ENCODE data around the gene HORMAD2.

HORMAD2 gene

DNA sequence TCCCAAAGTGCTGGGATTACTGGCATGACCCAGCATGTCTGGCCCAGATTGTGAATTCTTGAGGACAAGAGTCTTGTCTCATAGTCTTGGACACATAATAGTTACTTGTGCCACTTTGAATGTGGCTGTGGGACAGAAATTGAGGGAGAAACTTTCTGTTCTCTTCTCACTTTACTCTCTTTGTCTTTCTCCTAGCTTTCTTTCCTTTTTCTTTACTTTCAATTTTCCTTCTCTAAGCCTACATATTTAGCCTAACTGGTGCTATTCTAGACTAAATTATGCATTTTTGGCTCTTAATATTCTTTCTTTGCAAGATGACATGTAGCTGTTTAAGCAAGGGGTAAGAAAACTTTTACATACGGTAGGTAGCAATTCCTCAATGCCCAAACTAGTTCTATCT lies 33.2 kb downstream of the HORMAD2 start:
- DNase-seq, result no peak

DNA sequence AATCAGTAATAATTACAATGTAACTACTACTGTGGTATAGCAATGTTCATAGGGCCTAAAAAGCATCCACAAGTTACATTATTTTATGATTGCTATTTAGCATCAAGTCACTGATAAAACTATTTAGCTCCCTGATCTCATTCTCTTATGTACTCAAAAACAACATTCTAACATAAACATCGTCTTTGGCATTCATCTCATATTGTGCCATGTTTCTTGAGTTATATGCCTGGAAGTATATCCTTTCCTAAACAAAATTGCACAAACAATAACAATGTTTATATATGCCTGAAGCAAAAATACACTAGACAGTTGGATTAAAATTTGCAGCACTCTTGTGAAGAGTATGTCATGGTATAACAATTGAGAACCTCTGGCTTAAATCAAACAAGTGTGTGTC lies 34.1 kb downstream of the HORMAD2 start:
- no peak for DNase-seq

- DNase-seq, result no peak
Observed at GRCh38 chr22:30115705-30116104, 35.4 kb downstream of the HORMAD2 start.

DNA sequence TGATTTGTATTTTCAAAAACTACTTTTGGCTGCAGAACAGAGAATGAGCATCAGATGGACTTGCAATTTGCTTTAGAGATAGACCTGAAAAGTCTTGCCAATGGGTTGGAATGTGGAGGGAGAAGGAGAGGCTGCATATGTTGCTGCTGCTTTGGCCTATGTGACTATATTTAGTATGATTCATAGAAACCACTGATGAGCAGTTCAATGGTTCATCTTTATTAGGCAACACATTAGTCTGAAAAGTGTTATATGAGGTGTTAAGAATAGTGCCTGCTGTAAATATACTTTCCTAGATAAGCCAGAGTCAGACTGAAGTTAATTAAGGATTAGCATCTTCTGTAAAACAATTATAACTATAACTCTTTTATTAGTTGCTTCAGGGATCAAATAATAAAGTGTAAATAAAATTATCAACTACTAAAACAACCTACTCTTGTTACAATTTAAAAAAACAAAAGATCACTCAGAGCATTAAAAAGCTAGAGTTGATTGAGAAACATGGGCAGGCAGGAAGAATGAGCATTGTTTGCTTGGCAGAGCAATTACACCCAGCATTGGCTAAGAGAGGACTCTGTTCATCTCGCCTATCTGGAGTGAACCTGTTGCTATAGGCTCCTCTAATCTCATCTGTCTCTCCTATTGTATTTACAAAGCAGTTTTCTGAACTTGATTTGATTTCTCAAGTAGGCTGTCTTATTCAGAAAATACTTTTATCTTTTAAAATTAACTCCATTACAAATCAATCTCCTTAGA lies 36.3 kb downstream of the HORMAD2 start:
- no peak for DNase-seq

DNA sequence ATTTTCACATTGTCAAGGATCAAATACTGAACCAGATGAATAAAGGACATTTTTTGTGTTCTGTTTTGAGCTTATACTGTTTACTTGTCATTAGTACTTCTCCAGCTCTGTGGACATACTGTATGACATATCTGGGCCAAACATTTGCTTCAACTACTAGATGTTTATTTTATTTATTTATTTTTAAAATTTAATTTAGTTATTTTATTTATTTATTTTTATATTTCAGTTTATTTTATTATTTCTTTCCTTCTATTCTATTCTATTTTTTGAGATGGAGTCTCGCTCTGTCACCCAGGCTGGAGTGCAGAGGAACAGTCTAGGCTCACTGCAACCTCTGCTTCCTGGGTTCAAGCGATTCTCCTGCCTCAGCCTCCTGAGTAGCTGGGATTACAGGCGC lies 37.0 kb downstream of the HORMAD2 start:
- no peak for DNase-seq

DNA sequence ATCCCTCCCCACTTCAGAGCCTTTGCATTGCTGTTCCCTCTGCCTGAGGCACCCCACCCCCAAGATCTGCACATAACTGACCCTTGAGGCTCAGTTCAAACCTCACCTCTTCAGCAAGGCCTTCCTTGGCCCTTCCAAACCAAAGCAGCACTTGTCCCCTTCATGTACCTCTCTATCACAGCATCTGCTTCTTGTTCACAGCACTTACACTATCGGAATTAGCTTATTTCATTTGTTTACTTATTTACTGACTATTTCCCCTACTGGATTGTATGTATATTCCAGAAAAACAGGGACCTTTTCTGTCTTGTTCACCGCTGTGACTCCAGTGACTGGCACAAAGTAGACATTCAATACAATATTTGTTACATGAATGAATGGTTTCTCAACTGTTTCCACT lies 38.0 kb downstream of the HORMAD2 start:
- DNase-seq, result no peak

- DNase-seq, result no peak
Observed at GRCh38 chr22:30121960-30122359, 41.7 kb downstream of the HORMAD2 start.

GRCh38 chr22:30123463-30123862 lies 43.2 kb downstream of the HORMAD2 start:
- no peak for DNase-seq

GRCh38 chr22:30127749-30128166 lies 47.5 kb downstream of the HORMAD2 start:
- no peak for DNase-seq

GRCh38 chr22:30128511-30128910 lies 48.2 kb downstream of the HORMAD2 start:
- DNase-seq, result no peak

- no peak for DNase-seq
Observed at GRCh38 chr22:30129636-30130035, 49.4 kb downstream of the HORMAD2 start.

DNA sequence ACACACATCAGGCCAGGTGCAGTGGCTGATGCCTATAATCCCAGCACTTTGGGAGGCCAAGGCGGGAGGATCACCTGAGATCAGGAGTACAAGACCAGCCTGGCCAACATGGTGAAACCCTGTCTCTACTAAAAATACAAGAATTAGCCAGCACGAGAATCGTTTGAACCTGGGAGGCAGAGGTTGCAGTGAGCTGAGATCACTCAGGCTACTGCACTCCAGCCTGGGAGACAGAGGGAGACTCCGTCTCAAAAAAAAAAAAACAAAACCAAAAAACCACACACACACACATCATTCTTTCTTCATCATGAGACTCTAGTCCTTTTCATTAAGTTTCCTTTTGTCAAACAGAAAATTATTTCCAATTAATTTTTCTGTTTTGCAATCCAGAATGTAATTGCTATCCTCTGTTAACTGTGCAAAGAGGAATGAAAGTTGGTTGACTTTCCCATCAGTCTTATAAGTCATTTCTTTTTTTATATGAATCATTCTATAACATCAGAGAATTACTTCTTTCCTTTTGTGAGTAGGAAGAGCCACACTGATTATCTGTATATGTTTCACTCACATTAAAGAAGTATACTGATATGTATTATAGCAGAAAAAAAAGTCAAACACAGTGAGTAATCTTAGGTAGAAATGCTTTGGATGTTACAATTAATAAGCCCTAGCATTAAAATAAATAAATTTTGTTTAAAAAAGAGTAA lies 52.2 kb downstream of the HORMAD2 start:
- no peak for DNase-seq

GRCh38 chr22:30140414-30140813 lies 60.1 kb downstream of the HORMAD2 start:
- no peak for DNase-seq

DNA sequence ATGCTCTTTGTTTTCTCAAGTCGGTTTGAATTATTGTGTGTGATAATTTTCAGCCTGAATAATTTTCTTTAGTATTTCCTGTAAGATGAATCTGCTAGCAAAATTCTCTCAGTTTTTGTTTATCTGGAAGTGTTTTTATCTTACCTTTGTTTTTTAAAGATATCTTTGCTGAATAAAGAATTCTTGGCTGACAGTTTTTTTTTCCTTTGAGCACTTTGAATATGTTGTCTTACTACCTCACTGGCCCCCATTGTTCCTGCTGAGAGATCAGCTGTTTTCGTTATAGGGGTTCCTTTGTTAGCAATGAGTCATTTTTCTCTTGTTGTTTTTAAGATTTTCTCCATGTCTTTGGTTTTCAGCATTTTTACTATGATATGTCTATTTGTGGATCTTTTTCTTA lies 63.0 kb downstream of the HORMAD2 start:
- no peak for DNase-seq

DNA sequence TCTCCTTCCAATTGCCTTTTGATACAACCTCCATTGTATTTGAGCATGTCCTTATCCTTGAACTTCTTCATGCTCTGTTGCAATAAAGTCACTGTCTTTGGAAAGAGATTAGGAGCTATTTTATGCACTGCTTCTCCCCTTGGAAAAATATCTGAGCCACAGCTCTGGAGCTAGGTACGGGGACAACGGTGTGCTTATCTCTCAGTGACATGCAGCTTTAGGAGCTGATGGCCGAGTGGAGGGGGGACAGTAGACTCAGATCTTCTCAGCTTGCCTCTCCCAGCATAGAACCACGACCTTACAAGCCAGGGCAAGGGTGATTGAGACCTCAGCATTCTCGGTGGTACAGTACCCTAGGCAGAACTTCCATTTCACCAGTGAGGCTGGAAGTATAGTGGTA lies 64.1 kb downstream of the HORMAD2 start:
- DNase-seq, result no peak

DNA sequence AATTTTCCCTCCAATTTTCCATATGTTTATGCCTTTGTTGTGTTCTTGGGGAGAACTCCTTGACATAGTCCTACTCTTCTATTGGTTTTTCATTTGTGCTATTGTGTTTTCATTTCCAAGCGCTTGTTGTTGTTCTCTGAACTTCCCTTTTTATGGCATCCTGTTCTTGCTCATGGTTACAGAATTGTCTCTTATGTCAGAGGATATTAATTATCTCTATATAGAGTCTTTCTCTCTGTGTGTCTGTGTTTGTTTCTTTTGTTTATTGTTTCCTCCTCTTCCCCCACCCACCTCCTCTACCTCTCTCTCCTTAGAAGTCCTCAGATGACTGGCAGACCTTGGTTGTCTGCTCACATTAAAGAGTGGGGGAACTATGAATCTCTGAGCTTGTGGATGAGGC lies 69.9 kb downstream of the HORMAD2 start:
- DNase-seq, result no peak

GRCh38 chr22:30158277-30158676 lies 78.0 kb downstream of the HORMAD2 start:
- no peak for DNase-seq

DNA sequence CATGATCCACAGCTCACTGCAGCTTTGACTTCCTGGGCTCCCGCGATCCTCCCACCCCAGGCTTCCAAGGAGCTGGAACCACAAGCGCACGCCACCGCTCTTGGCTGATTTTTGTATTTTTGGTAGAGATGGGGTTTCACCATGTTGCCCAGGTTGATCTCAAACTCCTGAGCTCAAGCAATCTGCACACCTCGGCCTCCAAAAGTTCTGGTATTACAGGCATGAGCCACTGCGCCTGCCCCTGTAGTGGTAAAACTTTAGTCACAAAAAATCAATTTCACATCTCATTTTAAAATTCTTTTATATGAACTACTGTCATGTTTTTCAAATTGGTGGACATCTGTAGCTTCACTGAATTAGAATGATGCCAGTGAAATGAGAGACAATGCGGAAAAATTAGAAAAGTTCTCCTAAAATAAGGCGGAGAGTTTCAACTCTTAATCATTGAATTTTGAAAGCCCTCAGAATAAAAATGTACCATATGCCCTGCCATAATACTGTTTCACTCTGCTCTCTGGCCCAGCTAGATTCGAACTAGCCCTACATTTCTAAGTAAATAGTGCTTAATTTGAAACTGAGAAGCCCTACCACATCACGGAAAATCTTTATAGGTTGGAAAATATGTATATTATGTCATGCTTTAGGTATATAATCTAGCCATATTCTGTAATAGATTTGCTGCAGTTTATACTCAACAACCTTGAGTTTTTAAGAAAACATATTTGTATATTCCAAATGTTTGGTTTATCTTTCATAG lies 78.7 kb downstream of the HORMAD2 start:
- no peak for DNase-seq

DNA sequence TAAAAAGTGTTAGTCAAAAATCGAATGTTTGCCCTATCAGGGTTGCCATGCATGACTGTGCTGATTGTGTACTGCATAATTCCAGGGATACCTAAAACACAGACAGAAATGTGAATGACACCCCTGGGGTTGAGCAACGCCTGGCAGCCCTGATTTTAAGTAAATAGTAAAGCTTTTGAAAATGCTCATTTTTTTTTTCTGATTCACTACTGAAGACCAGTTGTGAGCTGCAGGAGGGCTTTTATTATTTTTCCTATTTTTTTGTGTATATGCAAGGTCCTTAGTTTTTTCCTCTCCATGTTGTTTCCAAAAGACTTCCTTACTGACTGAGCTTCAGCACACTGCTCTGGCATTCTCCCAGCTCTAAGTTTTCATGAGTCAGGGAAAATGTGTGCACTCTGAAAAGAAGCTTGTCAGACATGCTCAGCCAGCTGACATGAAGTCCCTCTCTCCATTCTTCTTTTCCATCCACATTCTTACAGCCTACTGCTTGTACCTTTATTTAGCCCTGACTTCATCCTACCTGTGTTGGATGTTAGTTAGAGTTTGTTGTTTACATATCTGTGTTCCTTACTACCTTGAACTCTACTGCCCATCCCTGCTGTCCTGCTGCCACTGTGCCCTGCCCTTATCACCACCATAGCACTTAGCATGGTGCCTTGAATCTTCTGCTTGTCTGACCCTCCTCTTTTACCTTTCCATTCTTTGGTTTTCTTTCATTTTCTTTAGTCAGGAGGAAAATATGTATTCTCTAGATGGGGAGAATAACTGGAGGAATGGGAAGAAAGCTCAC lies 79.5 kb downstream of the HORMAD2 start:
- no peak for DNase-seq

GRCh38 chr22:30161051-30161469 lies 80.8 kb downstream of the HORMAD2 start:
- no peak for DNase-seq

- DNase-seq, result no peak
Observed at GRCh38 chr22:30167296-30167695, 87.0 kb downstream of the HORMAD2 start.

DNA sequence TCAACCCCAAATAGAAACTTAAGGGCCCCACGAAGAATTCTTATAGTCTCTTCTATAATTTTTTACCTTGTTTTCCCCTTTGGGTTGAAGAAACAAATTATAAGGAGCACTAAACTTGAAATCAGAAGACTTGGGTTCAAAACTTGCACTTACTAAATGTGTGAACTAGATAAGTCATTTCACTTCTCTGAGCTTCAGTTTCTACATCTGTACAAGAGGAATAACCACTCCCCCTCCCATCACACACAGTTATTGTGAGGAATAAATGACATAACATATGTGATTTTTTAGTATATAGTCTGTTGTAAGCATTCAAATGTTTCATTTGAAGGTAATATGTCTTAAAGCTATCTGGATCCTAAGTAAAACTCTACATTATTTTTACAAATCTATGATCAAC lies 87.5 kb downstream of the HORMAD2 start:
- DNase-seq, result no peak

GRCh38 chr22:30169002-30169401 lies 88.7 kb downstream of the HORMAD2 start:
- DNase-seq, result no peak

All from NCI-H1930 (cell line).